ENCODE measurements around the gene LBR.

LBR gene

DNA sequence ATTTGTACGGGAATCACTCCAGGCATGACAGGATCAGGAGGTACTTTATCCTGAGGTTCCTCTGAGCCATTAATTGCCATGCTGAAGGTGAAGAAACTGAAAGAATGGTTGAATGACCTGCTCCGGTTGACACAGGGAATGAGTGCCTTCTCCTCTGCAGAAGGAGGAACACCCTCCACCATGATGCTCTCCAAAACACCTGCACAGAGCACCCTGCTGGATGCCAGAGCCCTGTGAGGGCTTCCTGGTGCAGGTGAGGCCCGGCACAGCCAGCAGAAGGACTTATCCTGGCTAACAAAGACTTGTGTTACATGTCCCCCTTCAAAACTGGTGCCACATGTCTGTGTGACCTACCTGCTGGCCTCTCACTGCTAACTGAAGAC lies 14.3 kb upstream of the LBR start:
- FAIRE-seq: no peak
- TF ChIP-seq POLR2A (IDR thresholded peaks at IDR 0.05; ENCODE audit: low read depth, low read length): no peak
- no peak for DNase-seq (ENCODE audit: insufficient read length, low spot score)

DNA sequence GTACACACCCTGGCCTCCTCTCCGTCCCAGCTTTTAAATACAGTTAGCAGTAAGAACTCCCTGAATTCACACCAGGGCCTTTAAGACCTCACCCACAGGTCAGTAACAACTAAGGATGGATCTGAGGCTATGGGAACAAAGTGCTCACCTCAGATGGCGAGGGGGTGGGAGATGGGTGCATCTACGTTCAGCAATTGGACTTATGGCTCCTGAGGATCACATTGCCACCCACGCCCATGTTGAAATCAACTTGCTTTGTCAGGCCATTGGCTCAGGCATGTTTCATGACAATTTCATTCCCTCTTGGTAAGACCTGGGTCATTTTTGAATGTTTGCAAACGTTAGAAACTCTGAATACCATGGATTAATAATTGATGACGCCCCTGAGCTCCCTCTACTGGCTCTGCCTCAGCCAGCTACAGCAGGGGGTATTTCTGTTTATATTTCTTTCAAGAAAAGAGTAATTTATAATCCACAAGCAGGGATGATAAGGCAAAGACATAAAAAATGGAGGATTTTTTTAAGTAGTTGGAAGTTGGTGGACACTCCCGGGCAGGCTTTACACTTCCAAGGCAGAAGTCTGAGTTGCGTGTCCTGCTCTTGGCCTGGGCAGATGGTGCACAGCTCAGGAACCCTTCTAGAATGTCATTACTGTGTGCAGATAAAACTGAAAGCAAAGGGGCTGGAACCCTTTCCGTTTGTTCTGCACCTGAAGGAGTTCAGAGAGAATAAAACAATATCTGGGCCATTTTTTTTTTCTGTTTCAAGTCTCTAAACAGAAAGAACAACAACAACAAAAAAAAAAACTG lies 13.7 kb upstream of the LBR start:
- FAIRE-seq: no peak
- no peak for DNase-seq (ENCODE audit: insufficient read length, low spot score)
- no peak for TF ChIP-seq POLR2A (IDR thresholded peaks at IDR 0.05; ENCODE audit: low read depth, low read length)

DNA sequence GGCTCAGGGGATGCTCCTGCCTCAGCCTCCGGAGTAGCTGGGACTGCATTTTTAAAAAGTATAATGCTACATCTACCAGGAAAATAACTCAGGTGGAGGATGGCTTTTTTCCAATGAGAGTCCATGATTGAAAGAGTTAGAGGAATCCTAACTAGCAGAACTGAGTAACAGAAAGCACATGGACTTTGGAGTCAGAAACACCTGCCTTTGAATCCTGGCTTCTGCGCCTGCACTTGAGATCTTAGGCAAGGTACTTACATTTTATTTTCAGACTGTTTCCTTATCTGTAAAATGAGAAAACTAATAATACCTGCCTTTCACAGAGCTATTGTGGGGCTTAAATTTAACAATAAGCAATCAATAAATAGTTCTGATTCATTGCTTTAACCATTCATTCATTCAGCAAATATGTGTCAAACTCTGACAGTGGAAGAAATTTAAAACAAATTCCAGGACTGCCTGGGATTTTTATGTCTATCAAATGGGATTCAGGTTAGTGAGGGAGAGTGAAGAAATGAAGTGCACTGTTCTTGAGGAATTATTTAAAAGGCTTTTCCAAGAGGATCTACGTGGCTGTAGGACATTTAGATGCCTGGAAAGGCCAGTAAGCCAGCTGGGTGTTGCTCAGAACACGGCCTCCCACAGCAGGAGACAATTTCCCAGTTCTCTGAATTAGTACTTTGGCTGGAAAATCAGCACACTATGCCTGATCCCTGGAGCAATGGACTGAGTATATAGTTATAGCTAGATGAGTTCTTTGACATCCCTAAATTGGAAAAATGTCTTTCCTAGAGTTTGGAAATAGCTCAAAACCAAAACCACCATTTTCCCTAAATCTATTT lies 12.8 kb upstream of the LBR start:
- no peak for FAIRE-seq
- no peak for DNase-seq (ENCODE audit: insufficient read length, low spot score)
- no peak for TF ChIP-seq POLR2A (IDR thresholded peaks at IDR 0.05; ENCODE audit: low read depth, low read length)

DNA sequence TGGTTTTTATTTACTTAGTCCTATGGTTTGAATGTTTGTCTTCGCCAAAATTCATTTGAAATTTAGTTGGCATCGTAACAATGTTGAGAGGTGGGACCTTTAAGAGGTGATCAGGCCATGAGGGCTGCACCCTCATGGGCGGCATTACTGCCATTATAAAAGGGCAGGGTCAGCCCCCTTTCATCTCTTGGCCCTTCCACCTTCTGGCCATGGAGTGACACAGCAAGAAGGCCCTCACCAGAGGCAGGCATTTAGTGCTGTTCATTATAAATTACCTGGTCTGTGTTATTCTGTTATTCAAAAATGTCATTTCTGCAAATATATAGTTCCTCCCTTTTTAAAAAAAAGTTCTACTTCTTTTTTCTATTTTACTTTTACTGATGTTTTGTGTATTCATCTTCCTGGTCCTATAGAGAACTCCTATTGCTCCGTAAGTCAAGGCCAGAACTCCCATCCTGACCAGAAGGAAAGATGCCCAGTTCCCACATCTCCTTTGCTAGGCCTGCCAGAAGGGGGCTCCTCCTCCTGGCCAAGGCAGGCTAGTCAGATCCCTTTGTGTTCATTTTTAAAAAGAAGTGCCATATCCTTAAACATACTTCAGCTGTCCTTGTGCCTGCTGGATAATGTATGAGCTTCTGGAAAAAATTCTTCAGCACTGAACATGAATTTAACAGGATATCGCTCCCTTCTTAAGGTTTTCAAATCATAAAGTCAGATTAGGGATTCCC lies 10.0 kb upstream of the LBR start:
- FAIRE-seq: no peak
- no peak for DNase-seq (ENCODE audit: insufficient read length, low spot score)
- TF ChIP-seq POLR2A (IDR thresholded peaks at IDR 0.05; ENCODE audit: low read depth, low read length): no peak

DNA sequence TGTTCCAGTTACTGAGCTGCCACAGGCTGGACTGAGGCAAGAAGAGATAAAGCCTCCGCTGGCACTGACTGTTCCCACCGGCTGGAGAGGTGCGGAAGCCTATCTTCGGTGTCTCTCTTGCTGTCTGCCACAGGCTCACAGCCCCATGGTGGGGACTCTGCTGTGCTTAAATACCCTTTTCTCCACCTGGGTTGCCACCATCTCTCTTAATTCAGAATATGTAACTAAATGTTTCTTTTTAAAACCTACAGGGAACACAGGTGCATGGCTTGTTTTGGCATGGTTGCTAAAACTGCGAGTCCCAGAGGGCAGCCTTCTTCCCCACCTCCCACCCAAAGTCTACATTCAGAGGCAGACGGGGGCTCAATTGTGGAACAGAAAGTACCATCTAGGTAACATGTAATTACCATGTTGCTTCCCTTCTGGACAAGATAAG lies 8.1 kb upstream of the LBR start:
- no peak for DNase-seq (ENCODE audit: insufficient read length, low spot score)
- FAIRE-seq: no peak

DNA sequence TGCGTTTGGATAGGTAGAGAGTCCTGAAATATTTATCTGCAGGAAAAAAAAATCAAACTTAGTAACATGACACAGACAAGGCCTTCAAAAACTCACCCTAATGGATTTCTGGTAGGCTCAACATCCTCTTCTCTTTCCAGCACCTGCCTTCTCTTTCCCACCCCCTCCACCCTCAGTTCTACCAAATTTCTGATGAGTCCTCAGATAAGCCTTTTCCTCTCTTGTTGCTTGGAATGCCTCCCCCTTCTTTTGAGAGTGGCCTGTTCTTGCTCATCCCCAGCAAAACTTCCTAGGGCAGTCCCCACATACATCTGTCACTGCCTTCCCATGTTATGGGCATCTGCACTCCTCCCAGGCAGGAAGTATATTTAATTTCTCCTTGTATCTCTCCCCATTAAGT lies 7.6 kb upstream of the LBR start:
- DNase-seq (ENCODE audit: insufficient read length, low spot score) (no peak), FAIRE-seq (no peak)
- no peak for TF ChIP-seq POLR2A (IDR thresholded peaks at IDR 0.05; ENCODE audit: low read depth, low read length)

More for the DNA sequence above, 8.1 kb upstream of the LBR start:
- no peak for TF ChIP-seq POLR2A (IDR thresholded peaks at IDR 0.05; ENCODE audit: low read depth, low read length)

DNA sequence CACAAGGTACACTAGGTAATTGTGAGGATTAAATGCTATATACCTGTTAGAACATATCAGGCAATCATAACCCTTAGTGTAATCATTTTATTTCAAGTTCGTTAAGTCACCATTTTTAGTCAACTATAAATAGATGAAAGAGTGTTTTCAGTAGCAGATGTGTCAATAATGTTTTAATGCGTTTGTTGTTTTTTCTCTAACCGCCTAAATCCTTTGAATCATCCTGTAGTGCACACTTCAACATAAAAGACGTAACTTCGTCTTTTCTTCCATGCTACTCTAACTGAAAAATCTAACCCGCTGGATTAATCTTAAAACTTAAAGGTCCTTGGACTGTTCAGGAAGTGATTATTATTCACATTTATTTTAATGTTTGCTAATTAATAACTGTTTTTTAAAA lies 7.2 kb upstream of the LBR start:
- DNase-seq (ENCODE audit: insufficient read length, low spot score): no peak
- no peak for FAIRE-seq
- TF ChIP-seq POLR2A (IDR thresholded peaks at IDR 0.05; ENCODE audit: low read depth, low read length): no peak

DNA sequence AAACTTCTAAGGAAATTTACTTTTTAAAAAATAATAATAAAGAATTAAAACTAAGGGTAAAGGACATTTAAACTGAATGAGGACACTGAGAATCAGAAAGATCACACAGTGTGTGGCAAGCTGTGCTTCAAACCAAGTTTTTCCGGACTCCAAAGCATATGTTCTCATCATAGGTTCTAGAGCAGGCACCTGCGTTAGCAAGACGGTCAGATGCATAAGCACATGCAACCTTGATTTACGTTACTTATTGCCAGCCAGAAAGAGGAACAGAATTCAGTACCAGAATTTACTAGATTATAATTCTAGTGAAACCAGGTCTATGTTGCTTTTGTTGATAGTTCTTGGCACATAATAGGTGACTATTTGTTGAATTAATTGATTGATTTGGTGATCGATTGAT lies 6.2 kb upstream of the LBR start:
- no peak for TF ChIP-seq POLR2A (IDR thresholded peaks at IDR 0.05; ENCODE audit: low read depth, low read length)
- no peak for FAIRE-seq
- DNase-seq (ENCODE audit: insufficient read length, low spot score): no peak

DNA sequence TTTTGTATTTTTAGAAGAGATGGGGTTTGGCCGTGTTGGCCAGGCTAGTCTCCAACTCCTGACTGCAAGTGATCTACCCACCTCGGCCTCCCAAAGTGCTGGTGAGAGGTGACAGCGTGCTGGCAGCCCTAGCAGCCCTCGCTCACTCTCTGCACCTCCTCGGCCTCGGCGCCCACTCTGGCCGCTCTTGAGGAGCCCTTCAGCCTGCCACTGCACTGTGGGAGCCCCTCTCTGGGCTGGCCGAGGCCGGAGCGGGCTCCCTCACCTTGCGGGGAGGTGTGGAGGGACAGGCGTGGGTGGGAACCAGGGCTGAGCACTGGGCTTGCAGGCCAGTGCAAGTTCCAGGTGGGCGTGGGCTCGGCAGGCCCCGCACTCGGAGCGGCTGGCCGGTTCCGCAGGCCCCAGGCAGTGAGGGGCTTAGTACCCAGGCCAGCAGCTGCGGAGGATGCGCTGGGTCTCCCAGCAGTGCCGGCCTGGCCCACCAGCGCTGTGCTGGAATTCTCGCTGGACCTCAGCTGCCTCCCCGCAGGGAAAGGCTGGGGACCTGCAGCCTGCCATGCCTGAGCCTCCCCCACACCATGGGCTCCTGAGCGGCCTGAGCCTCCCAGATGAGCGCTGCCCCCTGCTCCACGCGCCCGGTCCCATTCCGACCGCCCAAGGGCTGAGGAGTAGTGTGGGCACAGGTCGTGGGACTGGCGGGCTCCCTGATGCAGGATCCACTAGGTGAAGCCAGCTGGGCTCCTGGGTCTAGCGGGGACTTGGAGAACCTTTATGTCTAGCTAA lies 3.4 kb upstream of the LBR start:
- TF ChIP-seq POLR2A (IDR thresholded peaks at IDR 0.05; ENCODE audit: low read depth, low read length): no peak
- FAIRE-seq (no peak), DNase-seq (ENCODE audit: insufficient read length, low spot score) (no peak)

DNA sequence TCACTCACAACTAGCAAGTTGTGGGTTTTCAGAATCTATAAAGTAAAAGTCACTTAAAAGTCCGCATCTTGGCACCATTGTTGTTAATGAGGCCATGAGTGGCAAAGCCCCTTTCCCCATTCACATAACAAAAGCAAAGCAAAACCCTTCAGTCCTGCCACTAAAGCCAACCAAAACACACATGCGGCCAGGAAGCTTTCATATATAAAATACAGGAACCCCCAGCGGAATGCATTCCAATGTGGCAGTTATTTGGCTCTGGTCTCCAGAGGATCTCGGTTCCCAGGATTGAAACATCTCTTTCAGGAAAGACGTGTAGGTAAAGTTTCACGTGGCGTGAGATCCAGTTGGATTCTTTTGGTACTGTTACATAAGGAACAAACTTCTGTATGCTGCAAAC lies 2.5 kb upstream of the LBR start:
- no peak for TF ChIP-seq POLR2A (IDR thresholded peaks at IDR 0.05; ENCODE audit: low read depth, low read length)
- no peak for FAIRE-seq
- no peak for DNase-seq (ENCODE audit: insufficient read length, low spot score)

DNA sequence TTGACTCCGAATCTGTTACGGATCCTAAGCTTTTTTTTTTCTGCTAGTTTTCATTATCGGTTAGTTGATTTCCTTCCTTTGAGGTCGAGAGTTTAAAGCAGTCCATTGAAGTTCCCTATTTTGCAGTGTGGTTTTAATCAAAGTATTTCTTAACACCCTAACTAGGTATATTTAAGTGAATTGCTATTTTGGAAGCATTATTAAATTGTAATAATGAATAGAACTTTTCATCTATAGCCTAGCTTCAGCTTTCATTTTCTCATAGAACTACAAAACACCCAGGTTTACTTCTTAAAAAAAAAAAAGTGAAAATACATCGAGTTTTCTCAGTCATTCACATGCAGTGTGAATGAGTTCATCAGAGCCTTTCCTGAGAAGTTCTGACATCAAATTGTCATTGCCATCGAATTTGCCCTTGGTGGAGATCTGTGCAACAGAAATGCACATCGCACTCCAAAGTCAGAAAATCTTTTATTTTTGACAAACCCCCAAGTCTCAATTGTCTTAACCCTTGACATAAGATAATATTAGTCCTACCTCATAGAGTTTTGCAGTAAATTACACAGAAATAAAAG lies 1.1 kb upstream of the LBR start:
- no peak for DNase-seq (ENCODE audit: insufficient read length, low spot score)
- no peak for FAIRE-seq
- TF ChIP-seq POLR2A (IDR thresholded peaks at IDR 0.05; ENCODE audit: low read depth, low read length): no peak

DNA sequence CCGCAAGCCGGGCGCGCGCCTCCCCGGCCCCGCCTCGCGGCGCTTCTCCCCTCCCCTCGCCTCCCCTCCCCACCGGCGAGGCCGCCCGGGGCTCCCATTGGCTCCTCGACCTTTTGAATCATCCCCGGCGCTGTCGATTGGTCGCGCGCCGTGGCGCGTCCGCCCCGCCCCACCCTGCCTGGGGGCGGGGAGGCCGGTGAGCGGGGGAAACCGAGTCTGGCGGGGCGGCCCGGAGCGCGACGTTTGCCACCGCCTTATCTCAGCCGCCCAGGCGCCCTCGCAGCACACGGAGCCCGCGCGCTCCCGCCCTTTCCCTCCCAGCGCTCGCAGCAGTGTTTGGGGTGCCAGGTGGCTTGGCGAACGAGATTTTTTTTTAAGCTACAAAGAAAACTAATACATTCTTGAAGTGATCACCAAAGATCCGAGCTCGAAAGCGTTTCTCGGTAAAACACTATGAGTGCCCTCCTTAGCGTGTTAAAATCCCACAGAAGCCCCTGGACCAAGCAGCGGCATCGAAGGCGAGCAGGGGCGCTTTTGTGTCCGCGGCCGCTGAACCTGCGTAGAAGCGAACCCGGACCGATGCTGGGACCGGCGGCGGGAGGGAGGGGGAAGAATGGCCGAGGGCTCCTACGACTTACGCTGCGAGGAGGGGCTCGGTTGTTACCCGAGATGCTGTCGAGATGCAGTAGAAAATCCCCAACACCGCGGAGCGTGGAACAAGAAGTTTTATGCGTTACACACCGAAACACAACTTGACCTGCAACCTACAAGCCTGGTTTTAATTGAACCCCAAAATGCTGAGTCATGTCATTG lies 436 bp upstream of the LBR start:
- FAIRE-seq (no peak), DNase-seq (ENCODE audit: insufficient read length, low spot score) (peak; percentile 79)
- peak; percentile 71 for TF ChIP-seq POLR2A (IDR thresholded peaks at IDR 0.05; ENCODE audit: low read depth, low read length)

Measured in H54 (cell line).